Naive thymus-derived CD8-positive, alpha-beta T cell (primary cell): ENCODE data around the gene THEMIS. TPM values are rescaled to one million over a fixed set of nuclear protein-coding genes. Genes with fewer than 3 reads are reported as not detected.
"Not testable (repeated sequence)": the region's sequence is repeated elsewhere in the genome, so short reads cannot be mapped to it uniquely, and the experiment has no call there.

Source experiments
- ATAC-seq, 2 donors: fragments of 150-1000 bp; cut with Tn5 transposase in 1 of 2; sonication (Bioruptor Pico), chemical (Tn5 transposase) in 1 of 2; 1 replicate in 1 of 2; 2 replicates in 1 of 2; pipeline ENCODE4 v1.10.0; 2021; ENCODE audit warnings: mild to moderate bottlenecking in 2 of 2, moderate library complexity in 2 of 2
- POLR2A ChIA-PET: fragments of 350-600 bp; sonication (Branson Sonifier 250); formaldehyde crosslinking; loops from one replicate; lab custom pipeline; 2021; ENCODE audit warnings: antibody characterized with exemption; lab: Charles Lee
- DNase-seq, 10 donors: peaks; one replicate each; pipeline versions ENCODE4 v3.0.0 to v3.0.0-alpha.2; 2020 to 2022
- H3K27ac Mint-ChIP-seq, 10 donors: one replicate each; pipeline ENCODE4 v1.8.0; 2020 to 2022; ENCODE audit warnings: mild to moderate bottlenecking in 10 of 10, mixed read lengths in 10 of 10, moderate library complexity in 4 of 10, inconsistent platforms in 1 of 10
- H3K27me3 Mint-ChIP-seq, 5 donors: one replicate each; pipeline ENCODE4 v1.8.0; 2021 to 2022; ENCODE audit warnings: mixed read lengths in 5 of 5
- H3K36me3 Mint-ChIP-seq, 3 donors: one replicate each; pipeline ENCODE4 v1.8.0; 2020 to 2022; ENCODE audit warnings: mixed read lengths in 3 of 3, mild to moderate bottlenecking in 2 of 3, inconsistent platforms in 1 of 3
- H3K4me1 Mint-ChIP-seq, 4 donors: one replicate each; pipeline ENCODE4 v1.8.0; 2021 to 2022; ENCODE audit warnings: mixed read lengths in 4 of 4
- H3K4me3 Mint-ChIP-seq, 10 donors: one replicate each; pipeline ENCODE4 v1.8.0; 2020 to 2022; ENCODE audit warnings: mild to moderate bottlenecking in 10 of 10, mixed read lengths in 10 of 10, moderate library complexity in 6 of 10, inconsistent platforms in 1 of 10
- H3K9me3 Mint-ChIP-seq, 9 donors: one replicate each; pipeline ENCODE4 v1.8.0; 2020 to 2022; ENCODE audit warnings: mixed read lengths in 9 of 9, mild to moderate bottlenecking in 3 of 9, inconsistent platforms in 1 of 9, moderate library complexity in 1 of 9
- polyA plus RNA-seq, 3 donors: library from polyadenylated mRNA; unstranded; fragments of 300-500 nt; fragmentation: Illumina TruSeq; gene quantifications; one replicate each; pipeline ENCODE4 v1.2.3, GENCODE V29; 2021
- total RNA-seq, 8 experiments: library from RNA in 2 of 8; stranded (reverse) in 2 of 8; gene quantifications; one replicate each; pipeline ENCODE4 v1.2.3 and lab custom pipeline; 2021 to 2026

THEMIS gene
- total and polyA plus RNA-seq, 5 experiments from 2014 or later = 128 to 212 (median 168) TPM

DNA sequence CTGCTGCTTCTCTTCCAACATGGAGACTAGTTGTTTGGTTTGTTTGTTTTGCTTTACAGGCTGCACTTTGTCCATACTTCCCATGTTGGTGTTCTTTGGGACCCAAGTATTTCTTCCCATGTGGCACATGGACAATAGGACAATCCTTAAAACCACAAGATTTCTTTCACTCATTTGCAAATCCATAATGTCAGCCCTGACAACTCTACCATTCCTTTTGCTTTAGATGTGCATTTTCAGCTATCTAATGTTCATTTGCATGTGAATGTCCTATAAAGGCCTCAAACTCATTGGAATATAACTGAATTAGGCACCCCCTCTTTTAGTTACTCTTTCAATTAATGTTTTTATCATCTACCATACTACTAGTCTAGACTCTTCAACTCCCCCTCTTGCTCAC, 16.7 kb downstream of the THEMIS start:
- peaks cover 12 to 42% (median 33%) of the 10 kb centered on the region in 3 donors for H3K36me3 Mint-ChIP-seq
- POLR2A ChIA-PET = no interaction called here
- H3K4me3 Mint-ChIP-seq = peak overlapping the region in 9 of 10 donors; percentile 4 to 69 (median 57)
- H3K27ac Mint-ChIP-seq = peak overlapping the region in 7 of 10 donors; percentile 26 to 78 (median 67)
- DNase-seq (no peak), ATAC-seq (no peak)
- H3K27me3 Mint-ChIP-seq = no peaks in the 10 kb centered on the region
- H3K9me3 Mint-ChIP-seq = peaks cover 0 to 12% (median 0%) of the 10 kb centered on the region in 9 donors
- H3K4me1 Mint-ChIP-seq = peaks cover 32 to 76% (median 63%) of the 10 kb centered on the region in 4 donors

DNA sequence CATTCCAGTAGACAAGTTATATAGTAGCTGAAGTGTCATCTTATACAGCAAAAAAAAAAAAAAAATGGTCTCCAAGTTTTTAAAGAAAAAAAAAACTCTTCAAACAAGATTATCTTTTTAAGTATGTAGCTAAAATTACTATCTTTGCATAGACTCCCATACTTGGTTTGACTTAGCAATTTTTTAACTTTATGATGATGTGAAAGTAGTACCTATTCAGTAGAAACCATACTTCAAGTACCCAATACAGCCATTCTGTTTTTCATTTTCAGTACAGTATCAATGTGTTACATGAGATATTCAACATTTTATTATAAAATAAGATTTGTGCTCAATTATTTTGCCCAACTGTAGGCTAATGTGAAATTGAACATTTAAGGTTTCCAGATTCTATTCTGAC, 18.9 kb downstream of the THEMIS start:
- peaks cover 30 to 83% (median 66%) of the 10 kb centered on the region in 4 donors for H3K4me1 Mint-ChIP-seq
- peak overlapping the region in 2 of 10 donors; percentile 45 to 87 for H3K27ac Mint-ChIP-seq
- peaks cover 12 to 30% (median 19%) of the 10 kb centered on the region in 3 donors for H3K36me3 Mint-ChIP-seq
- ATAC-seq, DNase-seq, H3K4me3 Mint-ChIP-seq, H3K27me3 Mint-ChIP-seq: not testable (repeated sequence)
- peaks cover 0 to 12% (median 0%) of the 10 kb centered on the region in 9 donors for H3K9me3 Mint-ChIP-seq
- POLR2A ChIA-PET = interaction anchor here (0.9 to 1.4 kb wide), 2 partner anchors 10 to 226 kb away, joined by 3 to 4 read pairs; no protein-coding TSS in a partner anchor

DNA sequence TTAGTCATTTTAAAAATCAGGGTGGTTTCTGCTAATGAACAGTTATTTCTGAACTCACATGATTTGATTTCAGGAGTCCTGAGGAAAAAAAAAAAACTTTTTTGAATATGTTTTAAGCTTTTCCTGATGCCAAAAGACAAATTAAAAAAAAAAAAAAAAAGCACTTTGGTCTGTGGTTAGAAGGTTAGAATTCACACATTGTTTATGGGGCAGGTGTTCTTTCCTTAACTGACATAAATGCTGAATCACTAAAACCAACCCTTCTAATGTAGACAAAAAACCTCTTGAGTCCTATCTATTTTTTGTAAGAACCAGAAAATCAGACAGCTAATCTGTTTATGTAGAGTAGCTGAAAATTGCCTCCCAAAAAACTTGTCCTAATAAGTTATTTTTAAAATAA, 20.4 kb downstream of the THEMIS start:
- peak; percentile 31 to 40 for ATAC-seq
- Mint-ChIP-seq H3K4me1 (peaks cover 28 to 82% (median 65%) of the 10 kb centered on the region in 4 donors), H3K27me3 (no peaks in the 10 kb centered on the region), H3K9me3 (peaks cover 0 to 12% (median 0%) of the 10 kb centered on the region in 9 donors), H3K36me3 (peaks cover 0 to 29% (median 11%) of the 10 kb centered on the region in 3 donors), H3K27ac (peak overlapping the region in 6 of 10 donors; percentile 59 to 92 (median 86)), H3K4me3 (peak overlapping the region; percentile 63 to 86 (median 78))
- DNase-seq = no peak
- POLR2A ChIA-PET = interaction anchor here (0.7 to 1.3 kb wide), 2 partner anchors 19 to 88 kb away, joined by 6 read pairs; no protein-coding TSS in a partner anchor

DNA sequence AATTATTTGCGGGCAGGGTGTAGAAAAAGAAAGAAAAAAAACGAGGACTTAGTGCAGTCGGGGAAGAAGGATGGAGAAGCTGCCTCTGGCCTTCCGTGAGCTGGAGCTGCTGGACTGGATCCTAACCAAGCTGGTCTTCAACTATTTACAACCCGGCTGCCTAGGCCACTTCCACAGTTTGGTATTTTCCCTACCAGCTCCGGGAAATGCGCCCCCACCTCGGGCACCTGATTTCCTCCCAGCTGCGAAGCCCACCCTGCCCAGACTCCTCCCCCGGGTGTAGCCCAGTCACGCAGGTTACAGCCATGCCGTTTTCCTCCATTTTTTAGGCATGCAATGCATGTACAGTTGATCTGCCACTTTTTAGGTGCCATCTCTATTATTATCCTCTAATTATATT, 21.2 kb downstream of the THEMIS start:
- ATAC-seq (peak; percentile 49 to 78), DNase-seq (peak in 6 of 10 donors; percentile 6 to 28 (median 22))
- Mint-ChIP-seq H3K27ac (peak overlapping the region; percentile 59 to 92 (median 86)), H3K9me3 (peaks cover 0 to 8% (median 0%) of the 10 kb centered on the region in 9 donors), H3K4me1 (peaks cover 27 to 80% (median 67%) of the 10 kb centered on the region in 4 donors), H3K36me3 (peaks cover 6 to 34% (median 16%) of the 10 kb centered on the region in 3 donors), H3K27me3 (no peaks in the 10 kb centered on the region), H3K4me3 (peak overlapping the region; percentile 63 to 86 (median 78))
- POLR2A ChIA-PET = interaction anchor here (0.7 to 1.3 kb wide), 2 partner anchors 20 to 89 kb away, joined by 6 read pairs; no protein-coding TSS in a partner anchor

DNA sequence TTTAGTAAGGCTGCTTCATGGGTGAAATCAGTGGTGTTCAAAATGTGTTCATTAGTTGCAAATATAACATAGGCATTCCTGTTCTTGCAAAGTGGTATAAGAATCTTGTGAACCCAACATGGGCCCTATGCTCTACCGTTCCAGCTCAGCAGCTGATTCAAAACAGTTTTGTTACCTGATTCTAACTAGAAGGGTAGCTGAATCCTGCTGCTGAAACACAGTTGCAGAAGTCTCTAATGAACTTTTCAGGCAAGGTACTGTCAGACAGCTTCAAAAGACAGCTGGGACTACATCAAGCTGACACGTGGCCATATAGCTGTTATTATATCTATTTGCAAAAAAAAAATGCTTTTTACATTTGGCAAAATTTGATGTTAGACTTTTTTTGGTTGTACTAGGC, 22.7 kb downstream of the THEMIS start:
- POLR2A ChIA-PET = interaction anchor here (0.5 to 0.6 kb wide), 2 partner anchors 74 to 83 kb away, joined by 3 to 5 read pairs; no protein-coding TSS in a partner anchor
- peak overlapping the region in 9 of 10 donors; percentile 3 to 77 (median 66) for H3K4me3 Mint-ChIP-seq
- peaks cover 20 to 68% (median 60%) of the 10 kb centered on the region in 4 donors for H3K4me1 Mint-ChIP-seq
- peaks cover 14 to 39% (median 24%) of the 10 kb centered on the region in 3 donors for H3K36me3 Mint-ChIP-seq
- H3K27ac Mint-ChIP-seq = peak overlapping the region in 9 of 10 donors; percentile 57 to 93 (median 87)
- ATAC-seq (peak; percentile 46 to 52), DNase-seq (no peak)
- peaks cover 0 to 13% (median 3%) of the 10 kb centered on the region in 9 donors for H3K9me3 Mint-ChIP-seq
- H3K27me3 Mint-ChIP-seq = no peaks in the 10 kb centered on the region

DNA sequence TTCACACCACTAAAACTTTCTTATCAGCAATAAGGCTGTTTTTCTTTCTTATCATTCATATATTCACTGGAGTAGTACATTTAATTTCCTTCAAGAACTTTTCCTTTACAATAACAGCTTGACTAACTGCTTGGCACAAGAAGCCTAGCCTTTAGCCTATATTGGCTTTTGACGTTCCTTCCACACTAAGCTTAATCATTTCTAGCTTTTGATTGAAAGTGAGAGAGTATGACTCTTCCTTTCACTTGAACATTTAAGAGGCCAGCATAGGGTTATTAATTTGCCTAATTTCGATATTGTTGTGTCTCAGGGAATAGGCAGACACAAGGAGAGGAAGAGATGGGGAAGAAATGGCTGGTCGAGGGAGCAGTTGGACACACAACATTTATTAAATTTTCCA, 23.6 kb downstream of the THEMIS start:
- Mint-ChIP-seq H3K27ac (peak overlapping the region; percentile 57 to 93 (median 84)), H3K4me1 (peaks cover 18 to 65% (median 56%) of the 10 kb centered on the region in 4 donors), H3K4me3 (peak overlapping the region; percentile 43 to 80 (median 70)), H3K9me3 (peaks cover 0 to 16% (median 6%) of the 10 kb centered on the region in 9 donors), H3K36me3 (peaks cover 17 to 46% (median 33%) of the 10 kb centered on the region in 3 donors), H3K27me3 (no peaks in the 10 kb centered on the region)
- ATAC-seq (no peak), DNase-seq (no peak)
- POLR2A ChIA-PET = interaction anchor here (0.7 kb wide), 1 partner anchor 24 kb away, joined by 3 read pairs; the partner anchor contains the start of gene THEMIS

DNA sequence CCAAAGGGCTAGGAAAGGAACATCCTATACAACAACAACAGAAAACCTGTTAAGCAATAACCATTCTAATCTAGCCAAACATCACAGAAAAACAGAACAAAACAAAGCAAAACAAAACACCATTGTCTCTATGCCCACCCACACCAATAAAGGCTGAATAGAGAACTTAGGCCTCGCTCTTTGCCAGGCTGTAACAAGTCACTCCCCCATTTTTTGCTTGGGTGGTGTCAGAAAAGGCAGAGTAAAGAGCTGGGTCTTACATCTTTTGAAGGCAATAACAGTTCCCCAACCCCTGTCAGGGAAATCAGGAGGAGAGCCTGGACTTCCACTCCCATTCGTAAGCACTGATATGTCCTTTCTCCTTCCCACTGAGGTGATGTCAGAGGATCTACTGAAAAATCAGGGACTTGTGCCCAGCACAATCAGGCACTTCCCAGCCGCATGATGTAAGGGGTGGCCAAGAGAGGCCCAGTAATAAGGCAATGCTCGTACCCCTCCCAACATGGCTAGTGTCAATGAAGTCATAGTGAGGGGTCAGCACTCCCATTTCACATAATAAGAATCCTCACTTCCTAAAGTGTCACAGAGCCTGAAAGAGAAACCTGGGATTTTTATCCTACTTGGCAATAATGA, 31.0 kb downstream of the THEMIS start:
- ATAC-seq (peak; percentile 41 to 48), DNase-seq (no peak)
- H3K27ac Mint-ChIP-seq = peak overlapping the region; percentile 29 to 93 (median 76)
- peaks cover 0 to 13% (median 6%) of the 10 kb centered on the region in 9 donors for H3K9me3 Mint-ChIP-seq
- peak overlapping the region; percentile 34 to 80 (median 68) for H3K4me3 Mint-ChIP-seq
- peaks cover 33 to 65% (median 58%) of the 10 kb centered on the region in 4 donors for H3K4me1 Mint-ChIP-seq
- H3K36me3 Mint-ChIP-seq = peaks cover 14 to 67% (median 37%) of the 10 kb centered on the region in 3 donors
- POLR2A ChIA-PET = interaction anchor here (0.6 to 1.4 kb wide), 2 partner anchors 63 to 118 kb away, joined by 3 read pairs; no protein-coding TSS in a partner anchor
- H3K27me3 Mint-ChIP-seq = no peaks in the 10 kb centered on the region

DNA sequence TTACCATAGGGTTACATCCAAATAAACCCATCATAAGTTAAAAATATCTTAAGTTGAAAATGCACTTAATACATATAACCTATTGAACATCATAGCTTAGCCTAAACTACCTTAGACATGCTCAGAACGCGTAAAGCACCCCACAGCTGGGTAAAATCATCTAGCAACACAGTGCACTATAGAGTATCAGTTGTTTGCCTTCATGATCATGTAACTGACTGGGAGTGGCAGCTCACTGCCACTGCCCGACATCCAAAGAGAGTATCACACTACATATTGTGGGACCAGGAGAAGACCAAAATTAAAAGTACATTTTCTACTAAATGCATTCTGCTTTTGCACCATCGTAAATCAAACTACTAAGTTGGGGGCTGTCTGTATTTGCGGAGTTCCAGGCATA, 31.7 kb downstream of the THEMIS start:
- Mint-ChIP-seq H3K27me3 (no peaks in the 10 kb centered on the region), H3K27ac (peak overlapping the region; percentile 29 to 93 (median 76)), H3K4me3 (peak overlapping the region; percentile 34 to 80 (median 68)), H3K9me3 (peaks cover 0 to 13% (median 6%) of the 10 kb centered on the region in 9 donors), H3K36me3 (peaks cover 9 to 69% (median 35%) of the 10 kb centered on the region in 3 donors), H3K4me1 (peaks cover 39 to 68% (median 63%) of the 10 kb centered on the region in 4 donors)
- POLR2A ChIA-PET = interaction anchor here (0.6 to 1.4 kb wide), 2 partner anchors 64 to 119 kb away, joined by 3 read pairs; no protein-coding TSS in a partner anchor
- DNase-seq (no peak), ATAC-seq (peak; percentile 50 to 69)

DNA sequence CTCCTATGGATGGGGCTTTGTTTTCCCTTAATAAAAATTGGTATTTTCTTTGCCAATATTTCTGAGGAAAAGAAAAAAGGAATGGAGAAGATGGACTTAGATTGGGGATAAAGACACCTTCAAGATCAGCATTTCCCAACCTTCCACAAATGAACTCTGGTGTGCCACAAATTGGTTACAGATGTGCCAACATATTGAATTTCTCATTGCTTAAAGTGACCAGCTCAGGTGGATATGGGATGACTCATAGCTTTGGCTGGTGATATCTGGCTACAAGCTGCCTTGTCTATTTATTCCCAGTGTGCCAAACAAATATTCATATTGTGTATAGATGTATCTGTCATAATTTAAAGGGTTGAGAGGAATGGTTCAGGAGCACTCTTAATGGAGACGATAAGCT, 32.5 kb downstream of the THEMIS start:
- H3K4me1 Mint-ChIP-seq = peaks cover 44 to 75% (median 70%) of the 10 kb centered on the region in 4 donors
- H3K4me3 Mint-ChIP-seq = peak overlapping the region in 8 of 10 donors; percentile 0 to 61 (median 34)
- peaks cover 0 to 6% (median 4%) of the 10 kb centered on the region in 9 donors for H3K9me3 Mint-ChIP-seq
- no peak for ATAC-seq
- no peaks in the 10 kb centered on the region for H3K27me3 Mint-ChIP-seq
- no peak for DNase-seq
- H3K27ac Mint-ChIP-seq = peak overlapping the region; percentile 6 to 91 (median 80)
- POLR2A ChIA-PET = interaction anchor here (1.4 kb wide), 1 partner anchor 64 kb away, joined by 3 read pairs; no protein-coding TSS in a partner anchor
- peaks cover 5 to 71% (median 34%) of the 10 kb centered on the region in 3 donors for H3K36me3 Mint-ChIP-seq

DNA sequence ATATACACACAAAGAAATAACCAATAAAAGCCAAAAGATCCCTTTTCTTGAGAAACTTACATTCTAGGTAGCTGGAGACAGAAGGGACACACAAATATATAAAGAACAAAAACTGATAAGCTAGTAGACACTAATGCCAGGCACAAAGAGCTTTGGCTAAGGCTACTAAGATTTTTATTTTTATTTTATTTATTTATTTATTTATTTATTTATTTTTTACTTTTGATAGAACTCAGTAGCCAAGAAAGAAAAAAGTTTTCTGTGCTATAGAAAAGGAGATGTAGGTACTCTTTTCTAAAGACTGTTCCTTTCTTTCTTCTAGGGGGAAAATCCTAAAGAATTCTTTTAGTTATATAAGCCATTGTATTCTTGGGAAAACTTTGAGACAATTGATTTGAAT, 34.1 kb downstream of the THEMIS start:
- H3K27ac Mint-ChIP-seq = peak overlapping the region in 9 of 10 donors; percentile 80 to 95 (median 88)
- ATAC-seq (no peak), DNase-seq (no peak)
- H3K36me3 Mint-ChIP-seq = peaks cover 0 to 60% (median 23%) of the 10 kb centered on the region in 3 donors
- no peaks in the 10 kb centered on the region for H3K27me3 Mint-ChIP-seq
- H3K4me3 Mint-ChIP-seq = peak overlapping the region in 8 of 10 donors; percentile 25 to 74 (median 63)
- peaks cover 46 to 91% (median 78%) of the 10 kb centered on the region in 4 donors for H3K4me1 Mint-ChIP-seq
- no peaks in the 10 kb centered on the region for H3K9me3 Mint-ChIP-seq
- POLR2A ChIA-PET = interaction anchor here (0.6 kb wide), 1 partner anchor 24 kb away, joined by 3 read pairs; no protein-coding TSS in a partner anchor

DNA sequence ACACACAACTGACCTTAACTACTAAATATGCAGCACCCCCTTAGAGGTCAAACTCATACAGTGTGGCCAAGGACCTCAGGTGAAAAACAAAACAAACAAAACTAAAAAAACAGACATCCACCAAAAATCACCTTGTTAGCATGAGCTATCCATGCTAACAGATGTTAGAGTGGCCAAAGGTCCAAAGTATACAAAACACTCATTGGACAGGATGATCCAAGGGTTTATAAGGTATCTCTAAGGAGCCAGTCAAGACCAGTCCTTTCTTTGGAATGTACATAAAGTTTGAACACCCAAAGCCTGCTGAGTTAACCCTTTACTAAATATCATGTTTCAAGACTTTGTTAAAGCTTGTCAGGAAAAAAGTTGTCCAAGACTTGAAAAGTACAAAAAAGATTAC, 35.8 kb downstream of the THEMIS start:
- H3K27ac Mint-ChIP-seq = peak overlapping the region; percentile 20 to 90 (median 78)
- DNase-seq = no peak
- H3K27me3 Mint-ChIP-seq = no peaks in the 10 kb centered on the region
- POLR2A ChIA-PET = no interaction called here
- peaks cover 0 to 54% (median 23%) of the 10 kb centered on the region in 3 donors for H3K36me3 Mint-ChIP-seq
- H3K4me3 Mint-ChIP-seq = peak overlapping the region in 6 of 10 donors; percentile 0 to 62 (median 52)
- no peak for ATAC-seq
- H3K4me1 Mint-ChIP-seq = peaks cover 41 to 82% (median 70%) of the 10 kb centered on the region in 4 donors
- no peaks in the 10 kb centered on the region for H3K9me3 Mint-ChIP-seq

DNA sequence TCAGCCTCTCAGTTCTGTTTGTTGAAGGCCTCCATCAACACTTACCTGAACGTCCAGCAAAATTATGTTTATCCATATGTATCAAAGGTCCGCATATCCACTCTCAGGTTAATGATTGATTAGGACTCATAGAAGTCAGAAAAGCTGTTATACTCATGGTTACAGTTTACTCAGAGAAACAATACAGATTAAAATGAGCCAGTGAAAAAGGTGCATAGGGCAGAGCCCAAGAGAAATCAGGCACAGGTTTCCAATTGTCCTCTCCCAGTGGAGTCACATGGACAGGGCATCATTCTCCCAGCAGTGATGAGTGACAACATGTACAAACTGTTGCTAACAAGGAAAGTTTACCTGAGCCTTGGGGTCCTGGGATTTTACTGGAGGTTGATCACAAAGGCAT, 36.2 kb downstream of the THEMIS start:
- POLR2A ChIA-PET = interaction anchor here (0.7 kb wide), 1 partner anchor 36 kb away, joined by 3 read pairs; the partner anchor contains the start of gene THEMIS
- no peaks in the 10 kb centered on the region for H3K9me3 Mint-ChIP-seq
- peaks cover 38 to 82% (median 70%) of the 10 kb centered on the region in 4 donors for H3K4me1 Mint-ChIP-seq
- ATAC-seq (no peak), DNase-seq (peak in 1 of 10 donors; percentile 6)
- H3K36me3 Mint-ChIP-seq = peaks cover 0 to 57% (median 25%) of the 10 kb centered on the region in 3 donors
- peak overlapping the region; percentile 42 to 90 (median 78) for H3K27ac Mint-ChIP-seq
- H3K27me3 Mint-ChIP-seq = no peaks in the 10 kb centered on the region
- H3K4me3 Mint-ChIP-seq = peak overlapping the region in 7 of 10 donors; percentile 0 to 62 (median 47)
